ENCODE data around the gene CNKSR1.

GRCh38 chr1:26190373-26190987, 13.2 kb downstream of the CNKSR1 start, which contains the start of gene CATSPER4:
- peak; percentile 47; the same call in 1 of the 2 replicates for TF ChIP-seq CTCF (IDR thresholded peaks at IDR 0.05; ENCODE audit: low read length)
- no peak for TF ChIP-seq EZH2 (IDR thresholded peaks at IDR 0.05; ENCODE audit: borderline replicate concordance, low read length)
